HL-60 (cell line): ENCODE results near the gene AP2M1.

ENCODE experiments used
- CTCF ChIP-seq: IDR thresholded peaks from one replicate; pipeline ENCODE4 v1.5.1; 2011; ENCODE audit warnings: low read length, control low read depth, inconsistent platforms; ENCODE audit not compliant: insufficient read depth
- POLR2AphosphoS5 ChIP-seq: IDR thresholded peaks from 2 replicates; pipeline ENCODE4 v1.6.1; 2012; ENCODE audit warnings: low read depth
- SPI1 ChIP-seq: IDR thresholded peaks from 2 replicates; pipeline ENCODE4 v1.6.1; 2012; ENCODE audit warnings: low read depth, mild to moderate bottlenecking, borderline replicate concordance
- TF ChIP-seq, protein P1 (sequence below): IDR thresholded peaks from 2 replicates; pipeline ENCODE4 v1.6.1; 2012; ENCODE audit warnings: low read depth; ENCODE audit not compliant: insufficient replicate concordance

- no peak for TF ChIP-seq CTCF
- no peak for TF ChIP-seq POLR2AphosphoS5
- TF ChIP-seq, protein P1, sequence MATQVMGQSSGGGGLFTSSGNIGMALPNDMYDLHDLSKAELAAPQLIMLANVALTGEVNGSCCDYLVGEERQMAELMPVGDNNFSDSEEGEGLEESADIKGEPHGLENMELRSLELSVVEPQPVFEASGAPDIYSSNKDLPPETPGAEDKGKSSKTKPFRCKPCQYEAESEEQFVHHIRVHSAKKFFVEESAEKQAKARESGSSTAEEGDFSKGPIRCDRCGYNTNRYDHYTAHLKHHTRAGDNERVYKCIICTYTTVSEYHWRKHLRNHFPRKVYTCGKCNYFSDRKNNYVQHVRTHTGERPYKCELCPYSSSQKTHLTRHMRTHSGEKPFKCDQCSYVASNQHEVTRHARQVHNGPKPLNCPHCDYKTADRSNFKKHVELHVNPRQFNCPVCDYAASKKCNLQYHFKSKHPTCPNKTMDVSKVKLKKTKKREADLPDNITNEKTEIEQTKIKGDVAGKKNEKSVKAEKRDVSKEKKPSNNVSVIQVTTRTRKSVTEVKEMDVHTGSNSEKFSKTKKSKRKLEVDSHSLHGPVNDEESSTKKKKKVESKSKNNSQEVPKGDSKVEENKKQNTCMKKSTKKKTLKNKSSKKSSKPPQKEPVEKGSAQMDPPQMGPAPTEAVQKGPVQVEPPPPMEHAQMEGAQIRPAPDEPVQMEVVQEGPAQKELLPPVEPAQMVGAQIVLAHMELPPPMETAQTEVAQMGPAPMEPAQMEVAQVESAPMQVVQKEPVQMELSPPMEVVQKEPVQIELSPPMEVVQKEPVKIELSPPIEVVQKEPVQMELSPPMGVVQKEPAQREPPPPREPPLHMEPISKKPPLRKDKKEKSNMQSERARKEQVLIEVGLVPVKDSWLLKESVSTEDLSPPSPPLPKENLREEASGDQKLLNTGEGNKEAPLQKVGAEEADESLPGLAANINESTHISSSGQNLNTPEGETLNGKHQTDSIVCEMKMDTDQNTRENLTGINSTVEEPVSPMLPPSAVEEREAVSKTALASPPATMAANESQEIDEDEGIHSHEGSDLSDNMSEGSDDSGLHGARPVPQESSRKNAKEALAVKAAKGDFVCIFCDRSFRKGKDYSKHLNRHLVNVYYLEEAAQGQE = no peak
- TF ChIP-seq SPI1 = no peak
Observed at GRCh38 chr3:184144505-184144904, 30.1 kb upstream of the AP2M1 start.
